Skeletal muscle satellite cell (primary cell): Measurements from ENCODE around the gene MYBBP1A.
"Not testable (repeated sequence)": the region's sequence is repeated elsewhere in the genome, so short reads cannot be mapped to it uniquely, and the experiment has no call there.

Experiments used
- H3K27me3 ChIP-seq: 2 replicates; pipeline ENCODE4 v1.7.0; 2013; ENCODE audit warnings: low read length; ENCODE audit not compliant: control insufficient read depth, insufficient read depth
- H3K36me3 ChIP-seq: 2 replicates; pipeline ENCODE4 v1.7.0; 2013; ENCODE audit warnings: mild to moderate bottlenecking, control low read depth, low read length; ENCODE audit not compliant: insufficient read depth
- H3K4me1 ChIP-seq: 2 replicates; pipeline ENCODE4 v1.7.0; 2013; ENCODE audit warnings: low read length; ENCODE audit not compliant: control insufficient read depth, insufficient read depth
- H3K4me2 ChIP-seq: 2 replicates; pipeline ENCODE4 v1.7.0; 2013; ENCODE audit warnings: mild to moderate bottlenecking, low read length
- H3K4me3 ChIP-seq: 2 replicates; pipeline ENCODE4 v1.7.0; 2013; ENCODE audit warnings: low read length
- H3K9ac ChIP-seq: 2 replicates; pipeline ENCODE4 v1.7.0; 2013; ENCODE audit warnings: mild to moderate bottlenecking, low read depth, low read length, moderate library complexity
- H3K9me3 ChIP-seq: replicated peaks from 2 replicates; pipeline ENCODE4 v1.7.0; 2013; ENCODE audit warnings: mild to moderate bottlenecking, control low read depth, low read length

MYBBP1A gene

GRCh38 chr17:4596636-4597380 lies 41.6 kb upstream of the MYBBP1A start:
- peaks cover 56% of the 10 kb centered on the region for H3K27me3 ChIP-seq
- H3K36me3 ChIP-seq, result no peaks in the 10 kb centered on the region

GRCh38 chr17:4595685-4596342 lies 40.6 kb upstream of the MYBBP1A start:
- H3K9me3 ChIP-seq, H3K4me1 ChIP-seq, H3K36me3 ChIP-seq, H3K4me2 ChIP-seq, H3K4me3 ChIP-seq, H3K9ac ChIP-seq: not testable (repeated sequence)
- H3K27me3 ChIP-seq, result peaks cover 60% of the 10 kb centered on the region

More at GRCh38 chr17:4596636-4597380, 41.6 kb upstream of the MYBBP1A start:
- H3K9ac ChIP-seq, result no peak overlapping the region
- no peak overlapping the region for H3K4me3 ChIP-seq
- H3K4me1 ChIP-seq, result no peaks in the 10 kb centered on the region
- H3K9me3 ChIP-seq, result no peaks in the 10 kb centered on the region
- H3K4me2 ChIP-seq, result no peak overlapping the region

- Histone ChIP-seq H3K4me3 (no peak overlapping the region), H3K36me3 (no peaks in the 10 kb centered on the region), H3K9ac (no peak overlapping the region), H3K4me1 (no peaks in the 10 kb centered on the region), H3K27me3 (peaks cover 61% of the 10 kb centered on the region), H3K9me3 (no peaks in the 10 kb centered on the region), H3K4me2 (no peak overlapping the region)
Observed at GRCh38 chr17:4594931-4595684, 39.9 kb upstream of the MYBBP1A start.

GRCh38 chr17:4594406-4594805 lies 39.2 kb upstream of the MYBBP1A start:
- Histone ChIP-seq H3K4me3 (no peak overlapping the region), H3K27me3 (peaks cover 56% of the 10 kb centered on the region), H3K4me1 (no peaks in the 10 kb centered on the region), H3K9ac (no peak overlapping the region), H3K36me3 (no peaks in the 10 kb centered on the region), H3K9me3 (no peaks in the 10 kb centered on the region), H3K4me2 (no peak overlapping the region)

GRCh38 chr17:4593021-4593421 lies 37.8 kb upstream of the MYBBP1A start:
- peaks cover 50% of the 10 kb centered on the region for H3K27me3 ChIP-seq
- no peak overlapping the region for H3K4me3 ChIP-seq
- no peak overlapping the region for H3K4me2 ChIP-seq
- no peak overlapping the region for H3K9ac ChIP-seq
- no peaks in the 10 kb centered on the region for H3K36me3 ChIP-seq
- H3K9me3 ChIP-seq, result no peaks in the 10 kb centered on the region
- H3K4me1 ChIP-seq, result no peaks in the 10 kb centered on the region

- no peaks in the 10 kb centered on the region for H3K36me3 ChIP-seq
- no peaks in the 10 kb centered on the region for H3K4me1 ChIP-seq
- H3K9ac ChIP-seq, result no peak overlapping the region
- H3K4me2 ChIP-seq, result no peak overlapping the region
- H3K4me3 ChIP-seq, result no peak overlapping the region
- H3K9me3 ChIP-seq, result no peaks in the 10 kb centered on the region
- peaks cover 50% of the 10 kb centered on the region for H3K27me3 ChIP-seq
Observed at GRCh38 chr17:4592240-4593005, 37.2 kb upstream of the MYBBP1A start.

- H3K4me1 ChIP-seq, result no peaks in the 10 kb centered on the region
- no peak overlapping the region for H3K9ac ChIP-seq
- no peak overlapping the region for H3K4me2 ChIP-seq
- H3K27me3 ChIP-seq, result peaks cover 57% of the 10 kb centered on the region
- H3K36me3 ChIP-seq, result no peaks in the 10 kb centered on the region
- no peak overlapping the region for H3K4me3 ChIP-seq
- no peaks in the 10 kb centered on the region for H3K9me3 ChIP-seq
Observed at GRCh38 chr17:4591529-4591928, 36.3 kb upstream of the MYBBP1A start.

GRCh38 chr17:4590981-4591453 lies 35.8 kb upstream of the MYBBP1A start:
- Histone ChIP-seq H3K4me3 (no peak overlapping the region), H3K9me3 (no peaks in the 10 kb centered on the region), H3K4me2 (no peak overlapping the region), H3K9ac (no peak overlapping the region), H3K4me1 (no peaks in the 10 kb centered on the region), H3K27me3 (peaks cover 62% of the 10 kb centered on the region), H3K36me3 (no peaks in the 10 kb centered on the region)

GRCh38 chr17:4590042-4590441 lies 34.9 kb upstream of the MYBBP1A start:
- not testable (repeated sequence) for H3K9ac ChIP-seq, H3K36me3 ChIP-seq, H3K9me3 ChIP-seq, H3K4me3 ChIP-seq, H3K4me1 ChIP-seq, H3K4me2 ChIP-seq
- peaks cover 65% of the 10 kb centered on the region for H3K27me3 ChIP-seq

GRCh38 chr17:4588898-4589625 lies 33.9 kb upstream of the MYBBP1A start:
- H3K4me1 ChIP-seq, result no peaks in the 10 kb centered on the region

More at GRCh38 chr17:4588898-4589625, 33.9 kb upstream of the MYBBP1A start:
- H3K9ac ChIP-seq, result no peak overlapping the region
- peaks cover 72% of the 10 kb centered on the region for H3K27me3 ChIP-seq
- no peaks in the 10 kb centered on the region for H3K9me3 ChIP-seq
- H3K4me3 ChIP-seq, result no peak overlapping the region
- no peak overlapping the region for H3K4me2 ChIP-seq
- no peaks in the 10 kb centered on the region for H3K36me3 ChIP-seq
